Measurements from ENCODE around the gene ZBTB48.
"Not testable (repeated sequence)": the region's sequence is repeated elsewhere in the genome, so short reads cannot be mapped to it uniquely, and the experiment has no call there.

ZBTB48 gene

GRCh38 chr1:6632588-6633514 is 53.1 kb downstream of the ZBTB48 start:
- DNase-seq (ENCODE audit: low read depth), result no peak

- DNase-seq (ENCODE audit: low read depth), result peak; percentile 33
Observed at GRCh38 chr1:6634371-6635052, 54.7 kb downstream of the ZBTB48 start.

- DNase-seq (ENCODE audit: low read depth), result no peak
Observed at GRCh38 chr1:6635161-6635909, 55.5 kb downstream of the ZBTB48 start.

GRCh38 chr1:6635910-6636760 is 56.3 kb downstream of the ZBTB48 start:
- no peak for DNase-seq (ENCODE audit: low read depth)

- DNase-seq (ENCODE audit: low read depth), result not testable (repeated sequence)
Observed at GRCh38 chr1:6636778-6637177, 57.0 kb downstream of the ZBTB48 start.

- DNase-seq (ENCODE audit: low read depth), result no peak
Observed at GRCh38 chr1:6637770-6638169, 58.0 kb downstream of the ZBTB48 start.

- DNase-seq (ENCODE audit: low read depth), result no peak
Observed at GRCh38 chr1:6638226-6638625, 58.4 kb downstream of the ZBTB48 start.
